MCF 10A (cell line): Measurements from ENCODE around the gene CALR. TPM values are rescaled to one million over a fixed set of nuclear protein-coding genes. Genes with fewer than 3 reads are reported as not detected.

Experiments used
- BruUV-seq: library from RNA; stranded (reverse); fragments of 400-500 nt; replicated peaks from 2 replicates; lab custom pipeline; 2021; lab: Mats Ljungman, UMichigan
- CTCF ChIA-PET: fragments of 300-600 bp; sonication (Branson Sonifier 250); formaldehyde crosslinking; extraction: SDS; loops from one replicate; lab custom pipeline; 2021; ENCODE audit warnings: antibody characterized with exemption, inconsistent platforms; lab: Yijun Ruan, JAX
- POLR2A ChIA-PET: fragments of 300-600, 350-650 bp; sonication (Branson Sonifier 250); formaldehyde crosslinking; extraction: SDS; loops from one replicate; lab custom pipeline; 2020; ENCODE audit warnings: antibody characterized with exemption, inconsistent platforms; lab: Yijun Ruan, JAX
- DNase-seq: peaks from one replicate; pipeline ENCODE4 v3.0.0-alpha.2; 2018; ENCODE audit not compliant: unreplicated experiment
- H3K27ac Mint-ChIP-seq: one replicate; pipeline ENCODE4 v1.8.0; 2022; ENCODE audit warnings: mild to moderate bottlenecking, low read depth, mixed read lengths; ENCODE audit not compliant: unreplicated experiment
- H3K27me3 Mint-ChIP-seq: one replicate; pipeline ENCODE4 v1.8.0; 2022; ENCODE audit warnings: mixed read lengths; ENCODE audit not compliant: insufficient read depth, unreplicated experiment
- H3K36me3 Mint-ChIP-seq: one replicate; pipeline ENCODE4 v1.8.0; 2022; ENCODE audit warnings: mild to moderate bottlenecking, moderate library complexity, mixed read lengths; ENCODE audit not compliant: insufficient read depth, unreplicated experiment
- H3K4me1 Mint-ChIP-seq: one replicate; pipeline ENCODE4 v1.8.0; 2022; ENCODE audit warnings: mixed read lengths; ENCODE audit not compliant: insufficient read depth, unreplicated experiment
- H3K4me3 Mint-ChIP-seq: one replicate; pipeline ENCODE4 v1.8.0; 2022; ENCODE audit warnings: mild to moderate bottlenecking, moderate library complexity, mixed read lengths; ENCODE audit not compliant: unreplicated experiment
- H3K9me3 Mint-ChIP-seq: one replicate; pipeline ENCODE4 v1.8.0; 2022; ENCODE audit warnings: mixed read lengths; ENCODE audit not compliant: unreplicated experiment
- CTCF ChIP-seq: fragments of 200-600 bp; IDR thresholded peaks from one replicate; pipeline ENCODE4 v1.8.0; 2022; ENCODE audit warnings: antibody characterized with exemption, mild to moderate bottlenecking; ENCODE audit not compliant: unreplicated experiment
- intact Hi-C: fragments of 100-400 bp; cut with micrococcal nuclease; formaldehyde crosslinking; loops from 2 replicates; pipeline ENCODE4 v1.14.1; 2022
- total RNA-seq: library from RNA; stranded (reverse); gene quantifications from 2 replicates; pipeline ENCODE4 v1.2.3, GENCODE V29; 2022

Gene CALR
- total RNA-seq, 1 experiment from 2014 or later, result 792 TPM

GRCh38 chr19:12979974-12980373 lies 41.6 kb downstream of the CALR start:
- Mint-ChIP-seq H3K36me3 (peaks cover 6% of the 10 kb centered on the region), H3K27ac (no peak overlapping the region), H3K9me3 (no peaks in the 10 kb centered on the region), H3K4me1 (peaks cover 7% of the 10 kb centered on the region), H3K27me3 (no peaks in the 10 kb centered on the region), H3K4me3 (no peak overlapping the region)
- ChIA-PET CTCF (interaction anchor here (0.5 to 12.6 kb wide), 8 partner anchors 16 to 582 kb away, joined by 3 to 334 read pairs (median 7); no protein-coding TSS in a partner anchor), POLR2A (no interaction called here)
- no TSS peak for BruUV-seq
- intact Hi-C loops, result no loop called here
- no peak for TF ChIP-seq CTCF
- DNase-seq, result no peak

GRCh38 chr19:12982648-12983047 lies 44.2 kb downstream of the CALR start:
- CTCF ChIA-PET, result interaction anchor here (0.6 to 12.6 kb wide), 7 partner anchors 17 to 180 kb away, joined by 3 to 334 read pairs (median 3); no protein-coding TSS in a partner anchor
- BruUV-seq, result no TSS peak
- H3K36me3 Mint-ChIP-seq, result peaks cover 6% of the 10 kb centered on the region
- peaks cover 10% of the 10 kb centered on the region for H3K4me1 Mint-ChIP-seq
- TF ChIP-seq CTCF, result no peak
- POLR2A ChIA-PET, result interaction anchor here (0.7 kb wide), 1 partner anchor 10 kb away, joined by 4 read pairs; no protein-coding TSS in a partner anchor
- no peaks in the 10 kb centered on the region for H3K27me3 Mint-ChIP-seq
- H3K27ac Mint-ChIP-seq, result no peak overlapping the region
- H3K4me3 Mint-ChIP-seq, result no peak overlapping the region
- H3K9me3 Mint-ChIP-seq, result no peaks in the 10 kb centered on the region
- intact Hi-C loops, result loop anchor here (1.0 to 2.0 kb wide), 2 partner anchors 52 to 79 kb away; no protein-coding TSS in a partner anchor
- no peak for DNase-seq

DNA sequence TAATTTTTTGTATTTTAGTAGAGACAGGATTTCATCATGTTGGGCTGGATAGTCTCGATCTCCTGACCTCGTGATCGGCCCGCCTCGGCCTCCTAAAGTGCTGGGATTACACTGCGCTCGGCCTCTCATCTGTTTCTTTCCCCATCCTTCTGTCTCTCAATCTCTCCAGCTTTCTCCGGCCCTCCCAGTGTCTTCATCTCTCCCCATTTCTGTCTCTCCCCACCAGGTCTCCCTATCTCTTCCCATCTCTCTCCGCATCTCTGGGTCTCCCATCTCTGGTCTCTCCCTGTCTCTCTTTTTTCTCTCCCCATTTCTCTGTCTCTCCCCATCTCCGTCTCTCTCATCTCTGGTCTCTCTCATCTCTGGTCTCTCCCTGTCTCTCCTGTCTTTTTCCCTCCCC lies 44.7 kb downstream of the CALR start:
- Mint-ChIP-seq H3K4me1 (peaks cover 6% of the 10 kb centered on the region), H3K27me3 (no peaks in the 10 kb centered on the region), H3K36me3 (peaks cover 3% of the 10 kb centered on the region), H3K4me3 (no peak overlapping the region), H3K9me3 (no peaks in the 10 kb centered on the region), H3K27ac (no peak overlapping the region)
- intact Hi-C loops, result loop anchor here (1.0 to 2.0 kb wide), 2 partner anchors 52 to 78 kb away; no protein-coding TSS in a partner anchor
- no TSS peak for BruUV-seq
- ChIA-PET POLR2A (interaction anchor here (0.7 kb wide), 1 partner anchor 10 kb away, joined by 4 read pairs; no protein-coding TSS in a partner anchor), CTCF (interaction anchor here (0.6 to 12.6 kb wide), 10 partner anchors 17 to 180 kb away, joined by 3 to 334 read pairs (median 3); no protein-coding TSS in a partner anchor)
- no peak for DNase-seq
- TF ChIP-seq CTCF, result no peak

DNA sequence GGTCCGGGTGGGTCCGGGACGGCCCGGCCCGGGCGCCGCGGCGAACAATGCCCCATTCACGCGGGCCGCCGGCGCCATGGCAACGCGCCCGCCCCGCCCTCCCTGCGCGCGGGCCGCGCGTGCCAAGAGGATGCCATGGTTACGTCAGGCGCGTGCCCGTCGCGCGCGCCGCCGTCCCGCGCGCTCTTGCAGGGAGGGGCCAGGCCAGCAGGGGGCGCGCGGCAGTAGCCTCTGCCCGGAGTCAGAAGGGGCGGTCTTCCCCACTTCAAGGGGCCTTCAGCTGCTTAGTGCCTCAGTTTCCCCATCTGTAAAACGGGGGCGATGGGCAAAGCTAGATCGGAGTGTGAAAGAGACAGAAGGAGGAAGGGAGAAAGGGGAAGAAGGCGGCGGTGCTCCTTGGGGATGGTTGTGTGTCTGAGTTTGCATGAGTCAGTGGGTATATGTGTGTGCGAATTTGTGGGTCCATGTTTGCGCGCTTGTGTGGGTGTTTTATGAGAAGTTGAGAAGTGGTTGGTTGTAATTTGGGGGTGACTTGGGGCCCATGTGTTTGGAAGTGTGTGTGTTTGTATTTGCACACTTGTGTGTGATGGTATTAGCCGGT lies 45.2 kb downstream of the CALR start:
- intact Hi-C loops, result loop anchor here (1.0 to 2.0 kb wide), 2 partner anchors 51 to 78 kb away; no protein-coding TSS in a partner anchor
- Mint-ChIP-seq H3K9me3 (no peaks in the 10 kb centered on the region), H3K27ac (no peak overlapping the region), H3K36me3 (no peaks in the 10 kb centered on the region), H3K4me1 (peaks cover 6% of the 10 kb centered on the region), H3K27me3 (no peaks in the 10 kb centered on the region), H3K4me3 (no peak overlapping the region)
- peak; percentile 74 for DNase-seq
- POLR2A ChIA-PET, result interaction anchor here (0.6 to 1.2 kb wide), 3 partner anchors 78 to 192 kb away, joined by 3 to 4 read pairs (median 3); partner anchors contain the start of gene JUNB
- TF ChIP-seq CTCF, result peak; percentile 94
- CTCF ChIA-PET, result interaction anchor here (0.6 to 12.6 kb wide), 8 partner anchors 16 to 145 kb away, joined by 3 to 334 read pairs (median 3); no protein-coding TSS in a partner anchor
- BruUV-seq, result no TSS peak
